ENCODE results near the gene SLC6A4. TPM values are rescaled to one million over a fixed set of nuclear protein-coding genes. Genes with fewer than 3 reads are reported as not detected.
"Not testable (repeated sequence)": the region's sequence is repeated elsewhere in the genome, so short reads cannot be mapped to it uniquely, and the experiment has no call there.

The SLC6A4 gene
- total RNA-seq, 1 experiment from 2014 or later: 0.16 TPM

DNA sequence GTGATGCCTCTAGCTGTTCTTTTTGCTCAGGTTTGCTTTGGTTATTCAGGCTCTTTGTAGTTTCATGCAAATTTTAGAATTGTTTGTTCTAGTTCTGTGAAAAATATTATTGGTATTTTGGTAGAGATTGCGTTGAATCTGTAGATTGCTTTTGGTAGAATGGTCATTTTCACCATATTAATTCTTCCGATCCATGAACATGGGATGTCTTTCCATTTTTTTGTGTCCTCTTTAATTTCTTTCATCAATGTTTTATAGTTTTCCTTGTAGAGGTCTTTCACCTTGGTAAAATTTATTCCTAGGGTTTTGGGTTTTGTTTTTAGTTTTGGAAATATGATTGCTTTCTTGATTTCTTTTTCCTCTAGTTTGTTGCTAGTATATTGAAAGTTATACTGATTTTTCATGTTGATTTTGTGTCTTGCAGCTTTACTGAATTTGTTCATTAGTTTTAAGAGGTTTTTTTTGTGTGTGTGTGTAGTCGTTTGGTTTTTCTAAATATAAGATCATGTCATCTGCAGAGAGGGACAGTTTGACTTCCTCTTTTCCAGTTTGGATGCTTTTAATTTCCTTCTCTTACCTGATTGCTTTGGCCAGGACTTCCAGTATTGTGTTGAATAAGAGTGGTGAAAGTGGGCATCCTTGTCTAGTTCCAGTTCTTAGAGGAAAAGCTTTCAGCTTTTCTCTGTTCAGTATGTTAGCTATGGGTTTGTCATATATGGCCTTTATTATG lies 76.4 kb downstream of the SLC6A4 start:
- 0 out of 2 replicates have a peak, but pooled peaks cover 4% of the 10 kb centered on the region for H3K9me3 ChIP-seq (replicated peaks)

DNA sequence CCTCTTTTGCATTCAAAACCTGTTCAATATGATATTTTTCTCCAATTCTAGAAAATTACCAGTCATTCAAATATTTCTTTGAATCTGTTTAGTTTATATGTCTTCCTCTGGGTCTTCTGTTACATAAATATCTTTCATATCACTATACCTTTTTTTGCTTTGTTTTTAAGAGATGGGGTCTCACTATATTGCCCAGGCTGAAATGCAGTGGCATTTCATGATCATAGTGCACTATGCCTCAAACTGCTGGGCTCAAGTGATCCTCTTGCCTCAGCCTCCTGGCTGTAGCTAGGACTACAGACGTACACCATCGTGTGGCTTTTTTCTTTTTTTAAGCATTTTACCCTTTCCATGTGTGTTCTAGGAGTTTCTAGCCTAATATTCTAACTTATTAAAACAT lies 80.1 kb downstream of the SLC6A4 start:
- Histone ChIP-seq H3K4me1 (no peaks in the 10 kb centered on the region), H3K27ac (no peak overlapping the region), H3K4me3 (no peak overlapping the region), H3K9me3 (replicated peaks) (0 out of 2 replicates have a peak, but pooled peaks cover 4% of the 10 kb centered on the region), H3K27me3 (no peaks in the 10 kb centered on the region), H3K36me3 (peaks cover 33% of the 10 kb centered on the region)
- DNase-seq: no peak

More for the DNA sequence above, 76.4 kb downstream of the SLC6A4 start:
- Histone ChIP-seq H3K4me3 (no peak overlapping the region), H3K27me3 (no peaks in the 10 kb centered on the region), H3K4me1 (no peaks in the 10 kb centered on the region), H3K36me3 (peaks cover 42% of the 10 kb centered on the region), H3K27ac (no peak overlapping the region)
- DNase-seq: no peak

- no peak overlapping the region for H3K4me3 ChIP-seq
- no peaks in the 10 kb centered on the region for H3K4me1 ChIP-seq
- H3K36me3 ChIP-seq: peaks cover 18% of the 10 kb centered on the region
- H3K27ac ChIP-seq: no peak overlapping the region
- no peak for DNase-seq
- no peaks in the 10 kb centered on the region for H3K27me3 ChIP-seq
- H3K9me3 ChIP-seq (replicated peaks): no peaks in the 10 kb centered on the region
Observed at GRCh38 chr17:30153463-30153862, 82.0 kb downstream of the SLC6A4 start.

DNA sequence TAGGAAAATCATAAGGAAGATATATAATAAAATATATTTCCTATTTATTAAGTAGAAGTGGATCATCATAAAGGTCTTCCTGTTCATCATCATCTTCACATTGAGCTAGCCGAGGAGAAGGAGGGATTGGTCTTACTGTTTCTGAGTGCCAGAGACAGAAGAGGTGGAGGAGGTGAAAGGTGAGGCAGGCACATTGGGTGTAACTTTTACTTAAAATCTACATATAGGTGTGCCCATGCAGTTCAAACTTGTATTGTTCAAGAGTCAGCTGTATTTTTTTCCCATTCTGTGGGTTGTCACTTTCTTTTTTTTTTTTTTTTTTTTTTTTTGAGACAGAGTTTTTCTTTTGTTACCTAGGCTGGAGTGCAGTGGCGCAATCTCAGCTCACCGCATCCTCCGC lies 84.0 kb downstream of the SLC6A4 start:
- Histone ChIP-seq H3K4me3 (no peak overlapping the region), H3K27me3 (no peaks in the 10 kb centered on the region), H3K27ac (no peak overlapping the region), H3K9me3 (replicated peaks) (no peaks in the 10 kb centered on the region), H3K4me1 (no peaks in the 10 kb centered on the region), H3K36me3 (peaks cover 10% of the 10 kb centered on the region; the same call in 1 of the 2 replicates)
- no peak for DNase-seq

DNA sequence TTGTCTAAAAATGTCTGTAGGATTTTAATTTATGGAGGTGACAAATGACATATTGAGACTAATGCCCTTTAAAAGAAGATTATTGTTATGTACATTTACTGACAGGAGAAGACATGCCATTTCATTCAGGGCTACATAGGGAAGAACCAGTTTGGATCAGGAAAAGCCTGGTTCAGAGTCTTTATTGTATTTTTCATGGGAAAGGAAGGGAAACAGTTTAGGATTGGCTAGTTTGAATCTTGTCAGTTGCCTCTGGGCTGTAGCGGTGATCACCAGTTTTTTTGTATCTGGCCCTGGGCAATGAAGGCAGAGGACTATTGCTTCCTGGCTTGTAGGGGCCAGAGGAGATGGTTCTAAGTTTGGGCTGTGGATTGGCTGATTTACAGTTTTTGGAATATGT lies 87.1 kb downstream of the SLC6A4 start:
- no peaks in the 10 kb centered on the region for H3K27me3 ChIP-seq
- H3K27ac ChIP-seq: no peak overlapping the region
- H3K4me1 ChIP-seq: no peaks in the 10 kb centered on the region
- H3K36me3 ChIP-seq: peaks cover 18% of the 10 kb centered on the region; the same call in 1 of the 2 replicates
- no peak for DNase-seq
- H3K9me3 ChIP-seq (replicated peaks): no peaks in the 10 kb centered on the region
- H3K4me3 ChIP-seq: no peak overlapping the region

GRCh38 chr17:30147860-30148259 lies 87.6 kb downstream of the SLC6A4 start:
- not testable (repeated sequence) for H3K27me3 ChIP-seq; H3K4me3 ChIP-seq; H3K27ac ChIP-seq; H3K4me1 ChIP-seq; DNase-seq; H3K9me3 ChIP-seq (replicated peaks)
- H3K36me3 ChIP-seq: peaks cover 21% of the 10 kb centered on the region

Other genes starting within 250 kb of the SLC6A4 start
- gene NSRP1, start 118.9 kb downstream of the SLC6A4 start, total RNA-seq (2014; rRNA removed; shearing (Covaris generic)): 21.1 and 27.3 TPM in 2 replicates
- gene BLMH, start 56.2 kb upstream of the SLC6A4 start, total RNA-seq (2014; rRNA removed; shearing (Covaris generic)): 92.6 and 92.8 TPM in 2 replicates
- not detected in 2 replicates for gene TMIGD1, start 98.4 kb upstream of the SLC6A4 start, total RNA-seq (2014; rRNA removed; shearing (Covaris generic))
- 56.1 and 63.6 TPM in 2 replicates for gene CPD, start 143.2 kb upstream of the SLC6A4 start, total RNA-seq (2014; rRNA removed; shearing (Covaris generic))
- 39.9 and 43.3 TPM in 2 replicates for gene GOSR1, start 241.7 kb upstream of the SLC6A4 start, total RNA-seq (2014; rRNA removed; shearing (Covaris generic))